ENCODE results near the gene GJC3. TPM values are rescaled to one million over a fixed set of nuclear protein-coding genes. Genes with fewer than 3 reads are reported as not detected.
"Not testable (repeated sequence)": the region's sequence is repeated elsewhere in the genome, so short reads cannot be mapped to it uniquely, and the experiment has no call there.

Gene GJC3
- polyA plus RNA-seq, 2 of the 4 experiments (the other 2 are of a cell fraction): 0.36 TPM; not detected in 1

- H3K27ac ChIP-seq; ATAC-seq; H3K4me3 ChIP-seq; H3K4me2 ChIP-seq; H3K4me1 ChIP-seq; FAIRE-seq; DNase-seq (ENCODE audit: low read depth in 1 of 2, low spot score in 1 of 2): not testable (repeated sequence)
- peaks cover 19% of the 10 kb centered on the region; the same call in 2 of the 3 replicates for H3K9me3 ChIP-seq
- ChIA-PET POLR2A (interaction anchor here (0.7 kb wide), 1 partner anchor 25 kb away, joined by 3 read pairs; no protein-coding TSS in a partner anchor), CTCF (interaction anchor here (2.0 kb wide), 1 partner anchor 25 kb away, joined by 12 read pairs; no protein-coding TSS in a partner anchor)
- TF ChIP-seq ZC3H11A (IDR thresholded peaks at IDR 0.05): peak; percentile 78
- WGBS (ENCODE audit: missing lambda C conversion rate): 96% methylated on average over 7 of the region's 7 CpGs
Measured at GRCh38 chr7:99954643-99955042, 25.2 kb upstream of the GJC3 start.

DNA sequence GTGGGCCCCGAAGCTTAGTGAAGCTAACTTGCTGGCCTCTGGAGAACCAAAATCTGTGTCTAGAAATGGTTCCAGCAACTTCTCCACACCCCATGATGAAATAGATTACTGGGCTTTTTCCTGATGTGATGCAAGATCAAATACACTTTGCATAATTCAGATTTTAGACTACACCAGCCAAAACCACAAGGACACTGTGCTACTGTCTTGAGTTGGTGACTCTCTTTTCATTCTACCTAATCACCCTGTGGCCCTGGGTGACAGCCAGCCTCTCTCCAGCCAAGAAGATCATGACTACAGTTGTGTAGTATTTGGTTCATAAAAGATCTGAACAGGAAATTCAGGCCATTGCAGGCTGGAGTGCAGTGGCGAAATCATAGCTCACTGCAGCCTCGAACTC lies 24.2 kb upstream of the GJC3 start:
- ChIA-PET CTCF (no interaction called here), POLR2A (no interaction called here)
- FAIRE-seq: no peak

GRCh38 chr7:99952649-99953048 lies 23.2 kb upstream of the GJC3 start:
- H3K4me1 ChIP-seq; DNase-seq (ENCODE audit: low read depth in 1 of 2, low spot score in 1 of 2); ATAC-seq; FAIRE-seq; H3K4me3 ChIP-seq; H3K27ac ChIP-seq; POLR2A ChIA-PET; H3K4me2 ChIP-seq; CTCF ChIA-PET: not testable (repeated sequence)
- peaks cover 19% of the 10 kb centered on the region; the same call in 2 of the 3 replicates for H3K9me3 ChIP-seq
- WGBS (ENCODE audit: missing lambda C conversion rate): 43% methylated on average over 4 of the region's 4 CpGs

More for the DNA sequence above, 24.2 kb upstream of the GJC3 start:
- 65% methylated on average over 3 of the region's 3 CpGs for WGBS (ENCODE audit: missing lambda C conversion rate)
- no peak overlapping the region for H3K4me3 ChIP-seq
- ATAC-seq (no peak), DNase-seq (ENCODE audit: low read depth in 1 of 2, low spot score in 1 of 2) (no peak)
- no peaks in the 10 kb centered on the region for H3K4me1 ChIP-seq
- H3K9me3 ChIP-seq: peaks cover 19% of the 10 kb centered on the region; the same call in 2 of the 3 replicates
- H3K4me2 ChIP-seq: no peak overlapping the region
- TF ChIP-seq FOSB (CRISPR knock-in tag; IDR thresholded peaks at IDR 0.05) (no peak), NPAS2 (CRISPR knock-in tag; IDR thresholded peaks at IDR 0.05; ENCODE audit: borderline replicate concordance) (no peak), CEBPB (IDR thresholded peaks at IDR 0.05) (peak in 1 of 2 experiments; percentile 28; a peak in 1 of 4 replicates), POLR2A (IDR thresholded peaks at IDR 0.05; ENCODE audit: low read length) (no peak)
- H3K27ac ChIP-seq: peak overlapping the region in 1 of 2 experiments; percentile 21; a peak in 2 of 6 replicates

GRCh38 chr7:99950819-99951218 lies 21.4 kb upstream of the GJC3 start:
- DNase-seq (ENCODE audit: low read depth in 1 of 2, low spot score in 1 of 2); FAIRE-seq; ATAC-seq; H3K4me2 ChIP-seq; H3K4me3 ChIP-seq; H3K27ac ChIP-seq; H3K4me1 ChIP-seq; POLR2A ChIA-PET: not testable (repeated sequence)
- CTCF ChIA-PET: interaction anchor here (0.8 to 1.2 kb wide), 3 partner anchors 13 to 319 kb away, joined by 3 to 4 read pairs (median 3); no protein-coding TSS in a partner anchor
- WGBS (ENCODE audit: missing lambda C conversion rate): 55% methylated on average over 6 of the region's 6 CpGs
- H3K9me3 ChIP-seq: peaks cover 19% of the 10 kb centered on the region; the same call in 2 of the 3 replicates

DNA sequence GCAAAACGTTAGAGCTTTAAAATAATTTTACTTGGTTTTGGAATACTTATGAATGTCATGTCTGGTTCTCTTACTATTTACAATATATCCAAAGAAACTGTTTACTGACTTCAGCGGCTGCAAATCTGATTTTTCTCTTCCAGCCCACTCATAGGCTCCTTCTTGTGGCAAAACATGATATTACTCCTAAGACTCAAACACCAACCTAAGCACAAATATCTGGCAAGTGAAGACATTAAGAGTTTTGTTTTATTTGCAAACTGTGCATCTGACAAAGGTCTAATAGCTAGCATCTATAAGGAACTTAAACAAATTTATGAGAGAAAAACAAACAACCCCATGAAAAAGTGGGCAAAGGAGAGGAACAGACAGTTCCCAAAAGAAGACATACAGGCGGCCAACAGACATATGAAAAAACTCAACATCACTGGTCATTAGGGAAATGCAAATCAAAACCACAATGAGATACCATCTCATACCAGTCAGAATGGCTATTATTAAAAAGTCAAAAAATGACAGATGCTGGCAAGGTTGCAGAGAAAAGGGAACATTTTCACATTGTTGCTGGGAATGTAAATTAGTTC lies 20.3 kb upstream of the GJC3 start:
- DNase-seq (ENCODE audit: low read depth in 1 of 2, low spot score in 1 of 2) (peak in 1 of 2 experiments; percentile 20), FAIRE-seq (peak; percentile 54)
- WGBS (ENCODE audit: missing lambda C conversion rate): 41% methylated on average over 3 of the region's 3 CpGs

More for the DNA sequence above, 20.3 kb upstream of the GJC3 start:
- no peak for ATAC-seq
- Histone ChIP-seq H3K4me1 (no peaks in the 10 kb centered on the region), H3K4me3 (no peak overlapping the region), H3K4me2 (no peak overlapping the region), H3K27ac (no peak overlapping the region), H3K9me3 (peaks cover 19% of the 10 kb centered on the region; the same call in 2 of the 3 replicates)
- TF ChIP-seq RNF2 (IDR thresholded peaks at IDR 0.05; ENCODE audit: borderline replicate concordance, low read depth) (no peak), HOXA7 (CRISPR knock-in tag; IDR thresholded peaks at IDR 0.05) (no peak), MYC (IDR thresholded peaks at IDR 0.05; ENCODE audit: borderline replicate concordance, low read length) (no peak), SMC3 (IDR thresholded peaks at IDR 0.05) (peak; percentile 22; the same call in 2 of the 3 replicates), RAD21 (conservative IDR thresholded peaks at IDR 0.05 in 1 of 2, IDR thresholded peaks at IDR 0.05 in 1 of 2) (peak in 1 of 2 experiments; percentile 37; a peak in 2 of 5 replicates), CBX8 (IDR thresholded peaks at IDR 0.05) (no peak)
- TF ChIP-seq, protein P1, sequence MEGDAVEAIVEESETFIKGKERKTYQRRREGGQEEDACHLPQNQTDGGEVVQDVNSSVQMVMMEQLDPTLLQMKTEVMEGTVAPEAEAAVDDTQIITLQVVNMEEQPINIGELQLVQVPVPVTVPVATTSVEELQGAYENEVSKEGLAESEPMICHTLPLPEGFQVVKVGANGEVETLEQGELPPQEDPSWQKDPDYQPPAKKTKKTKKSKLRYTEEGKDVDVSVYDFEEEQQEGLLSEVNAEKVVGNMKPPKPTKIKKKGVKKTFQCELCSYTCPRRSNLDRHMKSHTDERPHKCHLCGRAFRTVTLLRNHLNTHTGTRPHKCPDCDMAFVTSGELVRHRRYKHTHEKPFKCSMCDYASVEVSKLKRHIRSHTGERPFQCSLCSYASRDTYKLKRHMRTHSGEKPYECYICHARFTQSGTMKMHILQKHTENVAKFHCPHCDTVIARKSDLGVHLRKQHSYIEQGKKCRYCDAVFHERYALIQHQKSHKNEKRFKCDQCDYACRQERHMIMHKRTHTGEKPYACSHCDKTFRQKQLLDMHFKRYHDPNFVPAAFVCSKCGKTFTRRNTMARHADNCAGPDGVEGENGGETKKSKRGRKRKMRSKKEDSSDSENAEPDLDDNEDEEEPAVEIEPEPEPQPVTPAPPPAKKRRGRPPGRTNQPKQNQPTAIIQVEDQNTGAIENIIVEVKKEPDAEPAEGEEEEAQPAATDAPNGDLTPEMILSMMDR (IDR thresholded peaks at IDR 0.05): peak; percentile 25; the same call in 1 of the 3 replicates
- ChIA-PET CTCF (interaction anchor here (0.6 to 1.3 kb wide), 13 partner anchors 12 to 393 kb away, joined by 3 to 5 read pairs (median 3); partner anchors contain the start of gene GJC3), POLR2A (no interaction called here)
